Testis (tissue), 3 donors: ENCODE results near the gene NFIA. TPM values are rescaled to one million over a fixed set of nuclear protein-coding genes. Genes with fewer than 3 reads are reported as not detected.

ENCODE experiments used
- DNase-seq: peaks from one replicate; pipeline ENCODE4 v3.0.0-alpha.2; 2019
- H3K27ac ChIP-seq, 2 donors: fragments of 200-600 bp; sonication (generic); one replicate each; pipeline ENCODE4 v1.5.1; 2019
- H3K27me3 ChIP-seq: fragments of 200-600 bp; sonication (generic); one replicate; pipeline ENCODE4 v1.5.1; 2019
- H3K36me3 ChIP-seq: fragments of 200-600 bp; sonication (generic); one replicate; pipeline ENCODE4 v1.5.1; 2017; ENCODE audit warnings: low read depth; ENCODE audit errors: missing control alignments
- H3K4me1 ChIP-seq: fragments of 200-600 bp; sonication (generic); one replicate; pipeline ENCODE4 v1.5.1; 2019
- H3K4me3 ChIP-seq, 2 donors: fragments of 200-600 bp; sonication (generic); one replicate each; pipeline ENCODE4 v1.5.1; 2017 to 2019
- H3K9me3 ChIP-seq: fragments of 200-600 bp; sonication (generic); one replicate; pipeline ENCODE4 v1.5.1; 2017
- POLR2A ChIP-seq: fragments of 450-650 bp; IDR thresholded peaks from one replicate; pipeline ENCODE4 v1.6.1; 2017; ENCODE audit warnings: antibody characterized with exemption, mild to moderate bottlenecking, moderate library complexity
- WGBS, 2 donors: methylation state at CpG; one replicate each; pipeline ENCODE4 v1.1.5; 2018; 5-methylcytosine and 5-hydroxymethylcytosine counted together
- intact Hi-C: fragments of 100-400 bp; cut with DNase I; formaldehyde crosslinking; loops from one replicate; pipeline ENCODE4 v1.15.1; 2023; ENCODE audit warnings: low total_unique reads
- polyA plus RNA-seq: library from polyadenylated mRNA; stranded (reverse); fragments of 350-450 nt; fragmentation: Illumina TruSeq; extraction: RNeasy Lipid Tissue Mini Kit (QIAGEN cat#74804); gene quantifications from one replicate; pipeline ENCODE4 v1.2.3, GENCODE V29; 2014; ENCODE audit warnings: low read depth, low replicate concordance; ENCODE audit not compliant: insufficient read depth
- total RNA-seq, 2 donors: library from RNA; depleted of rRNA; stranded (reverse); fragments of >200 nt; gene quantifications; one replicate each; pipeline ENCODE4 v1.2.3, GENCODE V29; 2016
- TF ChIP-seq, protein P1 (sequence below), 3 experiments: fragments of 450-650 bp in 2 of 3; fragments of 200-600 bp in 1 of 3; sonication (generic) in 1 of 3; IDR thresholded peaks; one replicate each; pipeline ENCODE4 v1.5.1; 2016 to 2019; ENCODE audit warnings: antibody characterized with exemption in 3 of 3, mild to moderate bottlenecking in 2 of 3, moderate library complexity in 1 of 3

NFIA gene
- total and polyA plus RNA-seq, 3 donors from 2014 or later: 11.6 to 78.9 (median 53.5) TPM

DNA sequence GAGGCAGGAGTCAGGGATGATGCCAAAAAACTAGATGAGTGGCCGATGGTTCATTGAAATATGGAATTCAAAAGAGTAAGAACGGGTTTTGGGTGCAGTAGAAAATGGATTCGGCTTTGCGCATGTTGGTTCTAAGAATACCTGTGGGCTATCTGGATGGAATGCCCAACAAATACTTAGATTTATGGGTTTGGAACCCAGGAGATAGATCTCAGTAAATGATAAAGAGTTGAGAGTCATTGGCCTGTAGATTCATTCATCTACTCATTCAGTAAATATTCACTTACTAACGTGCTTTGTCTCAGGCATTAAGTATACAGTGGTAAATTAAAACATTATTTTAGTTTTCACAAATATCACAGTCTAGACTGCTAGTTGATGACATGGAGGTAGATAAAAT lies 247.7 kb downstream of the NFIA start:
- no peaks in the 10 kb centered on the region for H3K27me3 ChIP-seq
- H3K9me3 ChIP-seq: no peaks in the 10 kb centered on the region
- H3K4me3 ChIP-seq: no peak overlapping the region
- H3K27ac ChIP-seq: no peak overlapping the region
- intact Hi-C loops: no loop called here
- H3K4me1 ChIP-seq: peaks cover 4% of the 10 kb centered on the region
- TF ChIP-seq, protein P1, sequence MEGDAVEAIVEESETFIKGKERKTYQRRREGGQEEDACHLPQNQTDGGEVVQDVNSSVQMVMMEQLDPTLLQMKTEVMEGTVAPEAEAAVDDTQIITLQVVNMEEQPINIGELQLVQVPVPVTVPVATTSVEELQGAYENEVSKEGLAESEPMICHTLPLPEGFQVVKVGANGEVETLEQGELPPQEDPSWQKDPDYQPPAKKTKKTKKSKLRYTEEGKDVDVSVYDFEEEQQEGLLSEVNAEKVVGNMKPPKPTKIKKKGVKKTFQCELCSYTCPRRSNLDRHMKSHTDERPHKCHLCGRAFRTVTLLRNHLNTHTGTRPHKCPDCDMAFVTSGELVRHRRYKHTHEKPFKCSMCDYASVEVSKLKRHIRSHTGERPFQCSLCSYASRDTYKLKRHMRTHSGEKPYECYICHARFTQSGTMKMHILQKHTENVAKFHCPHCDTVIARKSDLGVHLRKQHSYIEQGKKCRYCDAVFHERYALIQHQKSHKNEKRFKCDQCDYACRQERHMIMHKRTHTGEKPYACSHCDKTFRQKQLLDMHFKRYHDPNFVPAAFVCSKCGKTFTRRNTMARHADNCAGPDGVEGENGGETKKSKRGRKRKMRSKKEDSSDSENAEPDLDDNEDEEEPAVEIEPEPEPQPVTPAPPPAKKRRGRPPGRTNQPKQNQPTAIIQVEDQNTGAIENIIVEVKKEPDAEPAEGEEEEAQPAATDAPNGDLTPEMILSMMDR (IDR thresholded peaks at IDR 0.05): no peak
- TF ChIP-seq POLR2A: no peak
- DNase-seq: no peak
- WGBS, 2 donors: 94 to 96% methylated on average over 5 of the region's 5 CpGs
- no peaks in the 10 kb centered on the region for H3K36me3 ChIP-seq

DNA sequence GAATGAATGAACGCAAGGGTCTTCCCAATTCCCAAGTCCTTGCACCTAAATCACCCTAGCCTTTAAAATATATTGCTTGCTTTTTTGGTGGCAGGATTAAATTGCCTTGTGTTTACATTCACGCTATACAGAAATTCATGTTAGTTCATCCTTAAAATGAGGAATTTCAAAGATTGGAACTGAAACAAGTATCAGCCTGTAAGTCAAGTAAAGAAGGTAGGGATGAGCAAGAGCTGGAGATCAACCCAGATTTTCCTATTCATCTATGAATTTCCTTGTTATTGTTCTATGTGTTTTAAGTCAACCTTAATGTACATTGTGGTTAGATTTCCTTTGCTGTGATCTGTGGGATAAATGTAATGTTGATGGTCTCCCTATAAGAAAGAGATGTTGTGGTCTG lies 248.2 kb downstream of the NFIA start:
- no peaks in the 10 kb centered on the region for H3K9me3 ChIP-seq
- TF ChIP-seq, protein P1 (IDR thresholded peaks at IDR 0.05): no peak
- TF ChIP-seq POLR2A: no peak
- no peaks in the 10 kb centered on the region for H3K36me3 ChIP-seq
- H3K4me3 ChIP-seq: no peak overlapping the region
- DNase-seq: no peak
- peaks cover 4% of the 10 kb centered on the region for H3K4me1 ChIP-seq
- intact Hi-C loops: no loop called here
- 97 to 98% methylated on average over 2 of the region's 2 CpGs for WGBS, 2 donors
- H3K27me3 ChIP-seq: no peaks in the 10 kb centered on the region
- no peak overlapping the region for H3K27ac ChIP-seq

DNA sequence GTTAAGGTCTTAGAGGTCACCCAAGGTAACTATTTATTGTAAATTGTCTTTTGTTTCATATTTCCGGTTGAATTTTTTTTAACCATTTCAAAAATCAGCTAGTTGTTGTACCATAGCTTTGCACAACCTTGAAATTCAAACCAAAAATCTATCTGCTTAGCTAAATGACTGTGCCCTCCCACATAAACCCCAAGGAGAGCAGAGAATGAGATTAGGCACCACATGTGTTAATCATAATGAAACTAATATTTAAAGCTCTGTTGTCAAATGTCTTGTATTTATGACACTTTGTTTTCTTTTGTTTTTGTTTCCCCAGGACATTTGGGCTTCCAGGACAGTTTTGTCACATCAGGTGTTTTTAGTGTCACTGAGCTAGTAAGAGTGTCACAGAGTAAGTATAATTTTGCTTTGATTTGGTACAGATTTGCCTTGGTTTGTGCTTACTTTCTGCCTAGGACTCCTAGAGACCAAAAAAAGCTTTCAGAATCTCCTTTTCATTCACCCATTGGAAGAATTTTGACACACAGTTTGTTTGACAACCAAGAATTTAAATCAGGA lies 249.9 kb downstream of the NFIA start:
- Histone ChIP-seq H3K4me1 (peaks cover 6% of the 10 kb centered on the region), H3K9me3 (no peaks in the 10 kb centered on the region), H3K4me3 (no peak overlapping the region), H3K36me3 (no peaks in the 10 kb centered on the region), H3K27me3 (no peaks in the 10 kb centered on the region), H3K27ac (no peak overlapping the region)
- WGBS, 2 donors: 52 to 54% methylated on average over 1 of the region's 1 CpG
- TF ChIP-seq, protein P1 (IDR thresholded peaks at IDR 0.05): no peak
- TF ChIP-seq POLR2A: no peak
- intact Hi-C loops: no loop called here
- DNase-seq: no peak

DNA sequence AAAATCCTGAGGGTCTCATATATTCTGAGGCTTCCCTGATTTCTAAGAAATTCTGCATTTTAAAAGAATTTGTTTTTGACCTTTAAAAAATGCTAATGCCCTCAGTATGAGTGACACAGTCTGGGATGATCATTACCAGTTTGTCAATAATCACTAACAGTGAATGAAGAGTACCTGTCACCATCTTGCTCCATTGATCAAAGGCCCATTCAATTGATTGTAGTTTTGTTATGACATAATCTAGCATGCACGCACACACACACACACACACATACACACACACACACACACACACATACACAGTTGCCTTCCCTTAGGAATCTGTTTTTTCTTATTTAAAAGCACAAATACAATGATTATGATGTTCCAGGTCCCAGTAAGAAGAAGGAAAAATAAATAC lies 250.4 kb downstream of the NFIA start:
- Histone ChIP-seq H3K4me1 (peaks cover 11% of the 10 kb centered on the region), H3K9me3 (no peaks in the 10 kb centered on the region), H3K36me3 (no peaks in the 10 kb centered on the region), H3K27me3 (no peaks in the 10 kb centered on the region), H3K27ac (no peak overlapping the region), H3K4me3 (no peak overlapping the region)
- TF ChIP-seq, protein P1 (IDR thresholded peaks at IDR 0.05): no peak
- TF ChIP-seq POLR2A: no peak
- DNase-seq: no peak
- intact Hi-C loops: no loop called here
- 81 to 96% methylated on average over 1 of the region's 1 CpG for WGBS, 2 donors
